ENCODE measurements around the gene LRFN2.

LRFN2 gene

GRCh38 chr6:40376113-40376650 lies 211.0 kb downstream of the LRFN2 start:
- DNase-seq (ENCODE audit: low spot score): no peak
- Mint-ChIP-seq H3K36me3 (ENCODE audit: low read depth) (peaks cover 12% of the 10 kb centered on the region), H3K9me3 (peaks cover 12% of the 10 kb centered on the region), H3K4me3 (no peak overlapping the region), H3K27me3 (ENCODE audit: low read depth) (no peaks in the 10 kb centered on the region), H3K4me1 (ENCODE audit: low read depth) (peaks cover 21% of the 10 kb centered on the region), H3K27ac (no peak overlapping the region)

DNA sequence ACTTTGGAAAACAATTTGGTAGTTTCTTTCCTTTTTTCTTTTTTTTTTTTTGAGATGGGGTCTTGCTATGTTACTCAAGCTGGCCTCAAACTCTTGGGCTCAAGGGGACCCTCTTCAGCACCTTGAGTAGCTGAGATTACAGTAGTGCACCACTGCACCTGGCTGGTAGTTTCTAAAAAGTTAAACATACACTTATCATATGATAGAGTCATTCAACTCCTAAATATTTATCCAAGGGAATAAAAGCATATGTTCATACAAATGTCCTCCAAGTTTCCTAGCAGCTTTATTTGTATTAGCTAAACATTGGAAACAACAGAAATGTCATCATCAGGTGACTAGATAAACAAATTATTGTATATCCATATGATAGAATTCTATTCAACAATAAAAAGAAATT lies 213.9 kb downstream of the LRFN2 start:
- H3K27me3 Mint-ChIP-seq (ENCODE audit: low read depth): no peaks in the 10 kb centered on the region
- peaks cover 37% of the 10 kb centered on the region for H3K9me3 Mint-ChIP-seq
- H3K36me3 Mint-ChIP-seq (ENCODE audit: low read depth): peaks cover 17% of the 10 kb centered on the region
- no peak for DNase-seq (ENCODE audit: low spot score)
- H3K4me3 Mint-ChIP-seq: no peak overlapping the region
- no peak overlapping the region for H3K27ac Mint-ChIP-seq
- H3K4me1 Mint-ChIP-seq (ENCODE audit: low read depth): peaks cover 41% of the 10 kb centered on the region

GRCh38 chr6:40371621-40372020 lies 215.5 kb downstream of the LRFN2 start:
- H3K36me3 Mint-ChIP-seq (ENCODE audit: low read depth): peaks cover 22% of the 10 kb centered on the region
- DNase-seq (ENCODE audit: low spot score): no peak
- H3K4me3 Mint-ChIP-seq: peak overlapping the region; percentile 60
- H3K4me1 Mint-ChIP-seq (ENCODE audit: low read depth): peaks cover 40% of the 10 kb centered on the region
- peaks cover 42% of the 10 kb centered on the region for H3K9me3 Mint-ChIP-seq
- H3K27ac Mint-ChIP-seq: peak overlapping the region; percentile 86
- H3K27me3 Mint-ChIP-seq (ENCODE audit: low read depth): no peaks in the 10 kb centered on the region

DNA sequence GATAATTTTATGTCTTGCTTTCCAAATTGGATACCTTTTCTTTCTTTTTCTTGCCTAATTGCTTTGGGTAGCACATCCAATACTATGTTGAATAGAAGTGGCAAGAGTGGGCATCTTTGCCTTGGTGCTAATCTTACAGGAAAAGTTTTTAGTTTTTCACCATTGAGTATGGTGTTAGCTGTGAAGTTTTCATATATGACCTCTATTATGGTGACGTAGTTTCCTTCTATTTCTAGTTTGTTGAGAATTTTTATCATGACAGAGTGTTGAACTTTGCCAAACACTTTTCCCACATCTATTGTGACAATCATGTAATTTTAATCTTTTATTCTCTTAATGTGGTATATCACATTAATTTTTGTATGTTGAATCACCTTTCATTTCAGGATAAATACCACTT lies 216.1 kb downstream of the LRFN2 start:
- Mint-ChIP-seq H3K4me3 (no peak overlapping the region), H3K36me3 (ENCODE audit: low read depth) (peaks cover 24% of the 10 kb centered on the region), H3K9me3 (peaks cover 45% of the 10 kb centered on the region), H3K27me3 (ENCODE audit: low read depth) (no peaks in the 10 kb centered on the region), H3K4me1 (ENCODE audit: low read depth) (peaks cover 40% of the 10 kb centered on the region), H3K27ac (no peak overlapping the region)
- no peak for DNase-seq (ENCODE audit: low spot score)

DNA sequence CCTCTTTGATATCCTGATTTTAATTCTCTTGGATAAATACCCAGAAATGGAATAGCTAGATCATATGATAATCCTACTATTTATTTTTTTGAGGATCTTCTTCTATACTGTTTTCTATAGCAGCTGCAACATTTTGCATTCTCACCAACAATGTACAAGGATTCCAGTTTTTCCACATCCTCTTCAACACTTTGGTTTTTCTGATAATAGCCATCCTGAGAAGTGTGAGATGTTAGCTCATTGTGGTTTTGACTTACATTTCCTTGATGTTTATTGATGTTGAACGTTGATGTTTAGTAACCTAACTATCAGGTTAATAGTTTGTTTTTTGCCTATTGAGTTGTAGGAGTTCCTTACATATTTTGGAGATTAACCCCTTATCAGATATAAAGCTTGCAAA lies 217.3 kb downstream of the LRFN2 start:
- no peak for DNase-seq (ENCODE audit: low spot score)
- peaks cover 53% of the 10 kb centered on the region for H3K9me3 Mint-ChIP-seq
- H3K27ac Mint-ChIP-seq: peak overlapping the region; percentile 67
- H3K36me3 Mint-ChIP-seq (ENCODE audit: low read depth): peaks cover 27% of the 10 kb centered on the region
- H3K27me3 Mint-ChIP-seq (ENCODE audit: low read depth): peaks cover 3% of the 10 kb centered on the region
- peak overlapping the region; percentile 48 for H3K4me3 Mint-ChIP-seq
- peaks cover 37% of the 10 kb centered on the region for H3K4me1 Mint-ChIP-seq (ENCODE audit: low read depth)

DNA sequence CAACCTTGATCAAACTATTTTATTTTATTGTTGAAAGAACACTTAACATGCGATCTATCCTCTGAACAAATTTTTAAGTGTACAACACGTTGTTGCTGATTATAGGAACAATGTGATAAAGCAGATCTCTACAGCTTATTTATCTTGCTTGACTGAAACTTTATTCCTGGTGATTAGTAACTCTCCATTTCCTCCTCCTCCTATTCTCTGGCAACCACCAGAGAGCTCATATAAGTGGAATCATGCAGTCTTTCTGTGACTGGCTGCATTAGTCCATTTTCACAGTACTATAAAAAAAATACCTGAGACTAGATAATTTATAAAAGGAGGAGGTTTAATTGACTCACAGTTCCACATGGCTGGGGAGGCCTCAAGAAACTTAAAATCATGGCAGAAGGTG lies 218.1 kb downstream of the LRFN2 start:
- Mint-ChIP-seq H3K36me3 (ENCODE audit: low read depth) (peaks cover 28% of the 10 kb centered on the region), H3K27me3 (ENCODE audit: low read depth) (peaks cover 5% of the 10 kb centered on the region), H3K4me3 (no peak overlapping the region), H3K27ac (peak overlapping the region; percentile 14), H3K9me3 (peaks cover 54% of the 10 kb centered on the region), H3K4me1 (ENCODE audit: low read depth) (peaks cover 38% of the 10 kb centered on the region)
- no peak for DNase-seq (ENCODE audit: low spot score)

- H3K4me1 Mint-ChIP-seq (ENCODE audit: low read depth): peaks cover 5% of the 10 kb centered on the region
- peaks cover 35% of the 10 kb centered on the region for H3K27me3 Mint-ChIP-seq (ENCODE audit: low read depth)
- no peak overlapping the region for H3K4me3 Mint-ChIP-seq
- H3K9me3 Mint-ChIP-seq: peaks cover 18% of the 10 kb centered on the region
- DNase-seq (ENCODE audit: low spot score): no peak
- no peak overlapping the region for H3K27ac Mint-ChIP-seq
- peaks cover 9% of the 10 kb centered on the region for H3K36me3 Mint-ChIP-seq (ENCODE audit: low read depth)
Measured at GRCh38 chr6:40362859-40363258, 224.3 kb downstream of the LRFN2 start.

GRCh38 chr6:40359808-40360207 lies 227.4 kb downstream of the LRFN2 start:
- H3K27ac Mint-ChIP-seq: no peak overlapping the region
- peaks cover 32% of the 10 kb centered on the region for H3K27me3 Mint-ChIP-seq (ENCODE audit: low read depth)
- peaks cover under 1% of the 10 kb centered on the region for H3K9me3 Mint-ChIP-seq
- no peaks in the 10 kb centered on the region for H3K36me3 Mint-ChIP-seq (ENCODE audit: low read depth)
- no peak for DNase-seq (ENCODE audit: low spot score)
- H3K4me1 Mint-ChIP-seq (ENCODE audit: low read depth): peaks cover 5% of the 10 kb centered on the region
- no peak overlapping the region for H3K4me3 Mint-ChIP-seq

DNA sequence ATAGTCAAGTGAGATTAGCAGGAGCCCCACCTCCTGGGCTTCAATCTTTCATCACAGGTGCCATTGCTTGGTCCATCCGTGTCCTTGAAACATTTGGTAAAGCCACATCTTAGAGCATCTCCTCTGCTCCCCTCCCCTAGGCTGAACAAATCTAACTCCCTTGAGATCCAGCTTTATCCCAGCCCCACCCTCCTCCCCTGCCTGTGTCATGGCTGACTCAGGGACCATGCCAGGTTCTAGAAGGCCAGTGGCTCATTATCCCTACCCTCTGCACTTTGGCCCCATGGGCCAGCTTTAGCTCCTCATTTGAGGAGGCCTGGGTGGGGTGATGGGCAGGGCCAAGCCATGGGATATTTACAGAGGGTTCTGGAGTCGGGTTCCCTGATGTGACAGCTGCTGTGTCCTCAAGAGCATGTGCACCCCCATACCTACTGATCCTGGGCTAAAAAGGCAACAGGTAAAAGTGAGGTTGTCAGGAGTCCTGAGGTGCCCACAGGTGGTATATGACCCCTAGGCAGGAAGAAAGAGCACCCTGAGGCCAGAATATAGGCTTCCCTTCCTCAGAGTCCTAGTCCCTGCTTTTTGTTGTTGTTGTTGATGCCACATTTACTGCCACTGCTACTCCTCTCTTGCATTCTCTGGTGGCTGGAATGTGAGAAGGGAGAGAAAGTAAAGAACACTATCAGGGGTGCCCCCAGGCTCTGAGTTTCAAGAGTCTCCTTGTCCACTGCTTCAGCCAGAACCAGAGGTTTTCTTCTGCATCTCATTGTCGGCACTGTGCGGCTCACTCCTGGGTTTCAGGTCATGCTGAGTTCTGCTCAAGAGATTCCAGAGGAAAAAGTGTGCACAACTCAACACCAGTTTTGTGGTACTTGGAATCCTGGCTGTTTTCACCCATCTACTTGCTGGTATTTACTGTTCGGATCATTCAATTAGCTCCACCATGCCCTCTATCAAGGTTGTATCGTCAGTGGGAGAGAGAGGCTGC lies 228.4 kb downstream of the LRFN2 start:
- no peak overlapping the region for H3K27ac Mint-ChIP-seq
- H3K4me3 Mint-ChIP-seq: no peak overlapping the region
- no peaks in the 10 kb centered on the region for H3K36me3 Mint-ChIP-seq (ENCODE audit: low read depth)
- peaks cover 1% of the 10 kb centered on the region for H3K4me1 Mint-ChIP-seq (ENCODE audit: low read depth)
- peaks cover 28% of the 10 kb centered on the region for H3K27me3 Mint-ChIP-seq (ENCODE audit: low read depth)
- DNase-seq (ENCODE audit: low spot score): no peak
- no peaks in the 10 kb centered on the region for H3K9me3 Mint-ChIP-seq

DNA sequence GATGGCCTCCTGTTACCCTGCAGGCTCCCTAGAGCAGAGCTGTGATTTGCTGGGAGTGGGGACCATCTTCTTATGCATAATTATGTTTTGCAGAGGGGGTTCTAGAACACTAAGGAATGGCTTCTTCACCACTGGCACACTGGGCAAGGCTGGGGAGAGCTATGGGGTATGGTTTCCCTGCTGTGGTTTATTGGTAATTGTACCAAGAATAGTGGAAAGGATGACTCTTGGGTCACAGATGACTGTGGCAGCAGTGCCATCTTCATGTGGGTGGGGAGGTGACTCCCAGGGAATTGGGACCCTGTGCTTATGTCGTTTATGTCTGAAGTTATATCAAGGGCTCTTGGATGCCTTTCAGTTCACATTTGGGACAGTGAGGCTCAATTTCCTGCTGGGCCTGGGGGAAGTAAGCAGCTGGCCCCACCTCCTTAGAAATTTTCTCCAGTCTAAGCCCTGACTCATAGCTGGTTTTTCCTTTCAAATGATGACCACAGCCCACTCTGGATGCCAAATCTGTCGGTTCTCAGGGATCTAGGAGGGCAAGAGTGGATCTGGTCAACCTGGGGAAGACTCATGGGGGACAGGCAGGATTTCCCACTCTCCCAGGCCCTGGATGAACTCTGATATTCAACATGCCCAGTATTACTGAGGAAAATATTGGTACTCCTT lies 230.8 kb downstream of the LRFN2 start:
- Mint-ChIP-seq H3K36me3 (ENCODE audit: low read depth) (no peaks in the 10 kb centered on the region), H3K4me1 (ENCODE audit: low read depth) (no peaks in the 10 kb centered on the region), H3K4me3 (no peak overlapping the region), H3K27ac (no peak overlapping the region), H3K27me3 (ENCODE audit: low read depth) (peaks cover 9% of the 10 kb centered on the region), H3K9me3 (no peaks in the 10 kb centered on the region)
- DNase-seq (ENCODE audit: low spot score): no peak

DNA sequence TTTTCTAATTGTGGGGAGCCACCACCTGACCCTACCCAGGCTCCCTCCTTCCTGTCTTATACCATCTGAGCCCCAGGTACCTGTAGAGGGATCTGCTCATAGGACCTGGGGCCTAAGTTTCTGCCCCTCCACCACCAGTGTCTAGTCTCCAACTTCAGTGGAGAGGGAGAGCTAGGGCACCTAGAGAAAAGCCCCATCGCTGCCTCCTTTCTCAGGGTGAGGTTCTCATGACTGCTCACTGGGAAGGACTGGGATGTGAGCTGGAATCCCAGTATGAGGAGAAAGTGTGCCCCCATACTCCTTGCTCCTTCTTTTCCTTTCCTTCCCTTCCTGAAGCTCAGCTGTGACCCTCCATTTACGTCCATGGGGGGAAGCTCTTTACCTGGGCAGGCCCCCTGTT lies 231.6 kb downstream of the LRFN2 start:
- no peaks in the 10 kb centered on the region for H3K9me3 Mint-ChIP-seq
- H3K36me3 Mint-ChIP-seq (ENCODE audit: low read depth): no peaks in the 10 kb centered on the region
- peaks cover 2% of the 10 kb centered on the region for H3K27me3 Mint-ChIP-seq (ENCODE audit: low read depth)
- no peak overlapping the region for H3K27ac Mint-ChIP-seq
- H3K4me3 Mint-ChIP-seq: no peak overlapping the region
- no peaks in the 10 kb centered on the region for H3K4me1 Mint-ChIP-seq (ENCODE audit: low read depth)
- no peak for DNase-seq (ENCODE audit: low spot score)

GRCh38 chr6:40355066-40355465 lies 232.1 kb downstream of the LRFN2 start:
- H3K27ac Mint-ChIP-seq: no peak overlapping the region
- no peaks in the 10 kb centered on the region for H3K4me1 Mint-ChIP-seq (ENCODE audit: low read depth)
- H3K36me3 Mint-ChIP-seq (ENCODE audit: low read depth): no peaks in the 10 kb centered on the region
- DNase-seq (ENCODE audit: low spot score): no peak
- no peaks in the 10 kb centered on the region for H3K9me3 Mint-ChIP-seq
- H3K27me3 Mint-ChIP-seq (ENCODE audit: low read depth): no peaks in the 10 kb centered on the region
- H3K4me3 Mint-ChIP-seq: no peak overlapping the region

DNA sequence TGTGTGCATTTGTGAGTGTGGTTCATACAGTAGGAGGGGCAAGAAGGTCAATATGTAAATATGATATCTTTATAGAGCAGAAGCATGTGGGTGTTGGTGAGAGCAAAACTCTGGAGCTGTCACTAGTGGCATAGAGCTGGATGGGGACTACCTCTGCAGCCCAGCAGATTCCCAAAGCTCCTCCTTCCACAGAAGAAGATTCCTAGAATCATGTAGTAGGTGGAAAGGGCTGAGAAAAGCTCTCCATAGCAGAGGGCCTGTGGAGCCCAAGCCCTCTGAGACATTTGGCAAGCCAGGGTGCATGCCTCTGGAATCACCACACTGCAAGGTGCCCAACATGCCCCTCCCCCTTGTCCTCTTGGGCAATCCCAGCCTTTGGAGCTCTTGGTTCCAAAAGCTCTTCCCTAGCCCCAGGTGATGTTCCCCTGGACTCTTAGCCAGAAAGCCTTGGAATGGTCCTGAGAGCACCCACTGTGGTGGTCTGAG lies 233.2 kb downstream of the LRFN2 start:
- no peak overlapping the region for H3K4me3 Mint-ChIP-seq
- no peaks in the 10 kb centered on the region for H3K36me3 Mint-ChIP-seq (ENCODE audit: low read depth)
- no peak for DNase-seq (ENCODE audit: low spot score)
- H3K27ac Mint-ChIP-seq: no peak overlapping the region
- no peaks in the 10 kb centered on the region for H3K27me3 Mint-ChIP-seq (ENCODE audit: low read depth)
- H3K4me1 Mint-ChIP-seq (ENCODE audit: low read depth): no peaks in the 10 kb centered on the region
- no peaks in the 10 kb centered on the region for H3K9me3 Mint-ChIP-seq

Data from T-helper 2 cell treated with Interferon-gamma antibody and Interleukin-4, amounts not matched to agents 5 μg/mL and 100 μg/mL, for 36 hours (primary cell).